Endothelial cell of umbilical vein (primary cell): Measurements from ENCODE around the gene UNCX. TPM values are rescaled to one million over a fixed set of nuclear protein-coding genes. Genes with fewer than 3 reads are reported as not detected.

Experiments used
- BruUV-seq: library from RNA; stranded (reverse); fragments of 400-500 nt; replicated peaks from 2 replicates; lab custom pipeline; 2021; lab: Mats Ljungman, UMichigan
- CTCF ChIA-PET: fragments of 300-600, 350-600 bp; sonication (Branson Sonifier 250); formaldehyde crosslinking; loops from one replicate; lab custom pipeline; 2021; ENCODE audit warnings: antibody characterized with exemption, inconsistent platforms; lab: Charles Lee
- POLR2A ChIA-PET: fragments of 300-600, 350-600 bp; sonication (Branson Sonifier 250); formaldehyde crosslinking; loops from one replicate; lab custom pipeline; 2021; ENCODE audit warnings: antibody characterized with exemption, inconsistent platforms; lab: Charles Lee
- DNase-seq: peaks from one replicate; pipeline ENCODE4 v3.0.0-alpha.2; 2011; ENCODE audit warnings: low read depth, low spot score
- FAIRE-seq: peaks from 2 replicates; lab custom pipeline; 2011; peaks lifted over from hg19 to GRCh38; lab: Jason Lieb, UNC
- H2AFZ ChIP-seq: 2 replicates; pipeline ENCODE4 v1.6.0; 2012; ENCODE audit warnings: low read depth, low read length, control low read depth, inconsistent platforms
- H3K27ac ChIP-seq: 2 replicates; pipeline ENCODE4 v1.5.1; 2011; ENCODE audit warnings: low read depth, mild to moderate bottlenecking, control low read depth, low read length, moderate library complexity; ENCODE audit not compliant: insufficient read depth
- H3K27me3 ChIP-seq, 2 experiments: 2 replicates each; pipeline versions ENCODE4 v1.6.0 to v1.6.1; 2011; ENCODE audit warnings: low read length in 2 of 2, mixed read lengths in 1 of 2; ENCODE audit not compliant: control insufficient read depth in 2 of 2, insufficient read depth in 2 of 2
- H3K36me3 ChIP-seq, 2 experiments: 2 replicates in 1 of 2; 3 replicates in 1 of 2; pipeline ENCODE4 v1.5.1; 2011; ENCODE audit warnings: low read length in 2 of 2, mild to moderate bottlenecking in 1 of 2, moderate library complexity in 1 of 2; ENCODE audit not compliant: control insufficient read depth in 2 of 2, insufficient read depth in 2 of 2; ENCODE audit errors: extremely low read depth in 1 of 2
- H3K4me1 ChIP-seq: 3 replicates; pipeline ENCODE4 v1.5.1; 2011; ENCODE audit warnings: mild to moderate bottlenecking, low read length; ENCODE audit not compliant: control insufficient read depth, insufficient read depth; ENCODE audit errors: extremely low read depth
- H3K4me2 ChIP-seq: 2 replicates; pipeline ENCODE4 v1.6.1; 2011; ENCODE audit warnings: low read length, control low read depth, mixed read lengths; ENCODE audit not compliant: insufficient read depth
- H3K4me3 ChIP-seq, 3 experiments: fragments of 200-600 bp in 1 of 3; sonication (generic), shearing (Covaris generic) in 1 of 3; replicated peaks in 1 of 3; 2 replicates each; pipeline ENCODE4 v1.5.1; 2011 to 2016; ENCODE audit warnings: control low read depth in 3 of 3, low read length in 3 of 3, mild to moderate bottlenecking in 2 of 3, inconsistent platforms in 1 of 3, low read depth in 1 of 3, moderate library complexity in 1 of 3; ENCODE audit not compliant: insufficient read depth in 1 of 3
- H3K79me2 ChIP-seq: 2 replicates; pipeline ENCODE4 v1.6.0; 2012; ENCODE audit warnings: low read length, inconsistent platforms; ENCODE audit not compliant: control insufficient read depth, insufficient read depth
- H3K9ac ChIP-seq: replicated peaks from 2 replicates; pipeline ENCODE3; 2011; ENCODE audit warnings: low read length, control low read depth; ENCODE audit not compliant: insufficient read depth; ENCODE audit errors: extremely low read depth
- H3K9me1 ChIP-seq: replicated peaks from 3 replicates; pipeline ENCODE4 v1.6.0; 2011; ENCODE audit warnings: mild to moderate bottlenecking, low read length; ENCODE audit not compliant: control insufficient read depth, insufficient read depth; ENCODE audit errors: extremely low read depth
- H3K9me3 ChIP-seq: replicated peaks from 2 replicates; pipeline ENCODE4 v1.5.1; 2012; ENCODE audit warnings: low read length, inconsistent platforms; ENCODE audit not compliant: control insufficient read depth, insufficient read depth
- H4K20me1 ChIP-seq: replicated peaks from 2 replicates; pipeline ENCODE3; 2011; ENCODE audit warnings: mild to moderate bottlenecking, low read length; ENCODE audit not compliant: control insufficient read depth, insufficient read depth; ENCODE audit errors: extremely low read depth
- CTCF ChIP-seq, 2 donors: IDR thresholded peaks; 1 replicate in 1 of 2; 2 replicates in 1 of 2; pipeline ENCODE4 v1.5.1; 2011; ENCODE audit warnings: low read length in 2 of 2, mild to moderate bottlenecking in 2 of 2, moderate library complexity in 2 of 2, control low read depth in 1 of 2, inconsistent platforms in 1 of 2, low read depth in 1 of 2; ENCODE audit not compliant: insufficient read depth in 1 of 2; ENCODE audit errors: extremely low read depth in 1 of 2
- FOS ChIP-seq: IDR thresholded peaks from 2 replicates; pipeline ENCODE4 v1.6.1; 2011; ENCODE audit warnings: mild to moderate bottlenecking, low read length, moderate library complexity, borderline replicate concordance; ENCODE audit not compliant: insufficient read depth
- JUN ChIP-seq: IDR thresholded peaks from 2 replicates; pipeline ENCODE4 v1.6.1; 2011; ENCODE audit warnings: borderline replicate concordance, low read depth; ENCODE audit not compliant: insufficient read length, insufficient read depth
- MAX ChIP-seq: IDR thresholded peaks from 2 replicates; pipeline ENCODE4 v1.6.1; 2011; ENCODE audit not compliant: insufficient read depth, insufficient read length
- MYC ChIP-seq: IDR thresholded peaks from one replicate; pipeline ENCODE4 v1.6.1; 2011; ENCODE audit warnings: mild to moderate bottlenecking, low read depth, low read length
- POLR2A ChIP-seq: IDR thresholded peaks from 2 replicates; pipeline ENCODE4 v1.6.1; 2012; ENCODE audit warnings: low read depth, mild to moderate bottlenecking, control low read depth, low read length
- POLR2AphosphoS5 ChIP-seq: IDR thresholded peaks from 2 replicates; pipeline ENCODE4 v1.6.1; 2012; ENCODE audit warnings: low read depth, mild to moderate bottlenecking, control low read depth, low read length, moderate library complexity; ENCODE audit not compliant: insufficient read depth
- dilution Hi-C: fragments of 300-500 bp; cut with MboI; formaldehyde crosslinking; loops from one replicate; pipeline ENCODE4 v1.15.0; 2019; ENCODE audit warnings: low sequenced_read_pairs; ENCODE audit not compliant: extremely low pct_ligation_motif_present
- intact Hi-C: fragments of 100-400 bp; cut with micrococcal nuclease; formaldehyde crosslinking; loops from one replicate; pipeline ENCODE4 v1.10.0; 2022
- polyA plus RNA-seq, 4 experiments: library from polyadenylated mRNA; depleted of rRNA in 3 of 4; stranded (reverse) in 3 of 4; unstranded in 1 of 4; fragments of >200 nt; gene quantifications; 2 replicates each; pipeline versions ENCODE4 v1.2.1 to v1.2.3, GENCODE V29; 2011 to 2012; ENCODE audit warnings: missing spikeins in 1 of 4
- total RNA-seq: library from RNA; stranded (reverse); gene quantifications from 2 replicates; pipeline ENCODE4 v1.2.3, GENCODE V29; 2021

The UNCX gene
- total and polyA plus RNA-seq, 2 donors (not counting 3 experiments of a cell fraction or from before 2014, with no cell fraction given) = not detected

- no TSS peak for BruUV-seq
- dilution Hi-C loops = no loop called here
- no peaks in the 10 kb centered on the region for H3K36me3 ChIP-seq
- H3K27me3 ChIP-seq = no peaks in the 10 kb centered on the region
- POLR2A ChIA-PET = no interaction called here
- no peaks in the 10 kb centered on the region for H3K9me1 ChIP-seq
- DNase-seq = no peak
- CTCF ChIA-PET = no interaction called here
- no peak overlapping the region for H2AFZ ChIP-seq
- no peaks in the 10 kb centered on the region for H3K4me1 ChIP-seq
- no peak overlapping the region for H3K4me3 ChIP-seq
- H3K9me3 ChIP-seq = no peaks in the 10 kb centered on the region
- no peak for FAIRE-seq
- TF ChIP-seq JUN = no peak
- TF ChIP-seq MAX = no peak
- no peak for TF ChIP-seq CTCF (IDR thresholded peaks at IDR 0.05; ENCODE audit: extremely low read depth in 1 of 2, insufficient read depth in 1 of 2, low read depth in 1 of 2, low read length in 2 of 2)
- no peak for TF ChIP-seq FOS
- no peak for TF ChIP-seq POLR2A
- TF ChIP-seq POLR2AphosphoS5 = no peak
- TF ChIP-seq MYC = no peak
- no peak overlapping the region for H3K4me2 ChIP-seq
- no peaks in the 10 kb centered on the region for H3K79me2 ChIP-seq
- H4K20me1 ChIP-seq = no peaks in the 10 kb centered on the region
- no peak overlapping the region for H3K9ac ChIP-seq
- intact Hi-C loops = no loop called here
- H3K27ac ChIP-seq = no peak overlapping the region
Observed at GRCh38 chr7:1268866-1269265, 36.2 kb downstream of the UNCX start.
